Measurements from ENCODE around the gene PAPSS2.

The PAPSS2 gene

GRCh38 chr10:87713707-87714106, 54.0 kb downstream of the PAPSS2 start:
- no peak for DNase-seq (ENCODE audit: low read depth in 1 of 2, low spot score in 1 of 2)
- TF ChIP-seq CTCF (IDR thresholded peaks at IDR 0.05; ENCODE audit: insufficient read depth, low read length), result no peak
- TF ChIP-seq REST (IDR thresholded peaks at IDR 0.05; ENCODE audit: insufficient replicate concordance, low read depth), result no peak
- no peak for TF ChIP-seq SPI1 (IDR thresholded peaks at IDR 0.05; ENCODE audit: borderline replicate concordance, low read depth)
- no peak for TF ChIP-seq GABPA (IDR thresholded peaks at IDR 0.05; ENCODE audit: low read depth)
- TF ChIP-seq POLR2AphosphoS5 (IDR thresholded peaks at IDR 0.05; ENCODE audit: low read depth), result no peak
- Histone ChIP-seq H3K4me3 (replicated peaks; ENCODE audit: insufficient read depth, low read length) (no peak overlapping the region), H3K27me3 (ENCODE audit: insufficient read depth, poor library complexity, severe bottlenecking) (no peaks in the 10 kb centered on the region), H3K27ac (replicated peaks) (no peak overlapping the region)

GRCh38 chr10:87715552-87716347, 56.1 kb downstream of the PAPSS2 start:
- H3K27ac ChIP-seq (replicated peaks), result no peak overlapping the region
- DNase-seq (ENCODE audit: low read depth in 1 of 2, low spot score in 1 of 2), result no peak
- H3K27me3 ChIP-seq (ENCODE audit: insufficient read depth, poor library complexity, severe bottlenecking), result no peaks in the 10 kb centered on the region
- TF ChIP-seq GABPA (IDR thresholded peaks at IDR 0.05; ENCODE audit: low read depth) (no peak), CTCF (IDR thresholded peaks at IDR 0.05; ENCODE audit: insufficient read depth, low read length) (no peak), REST (IDR thresholded peaks at IDR 0.05; ENCODE audit: insufficient replicate concordance, low read depth) (no peak), SPI1 (IDR thresholded peaks at IDR 0.05; ENCODE audit: borderline replicate concordance, low read depth) (no peak), POLR2AphosphoS5 (IDR thresholded peaks at IDR 0.05; ENCODE audit: low read depth) (no peak)
- no peak overlapping the region for H3K4me3 ChIP-seq (replicated peaks; ENCODE audit: insufficient read depth, low read length)

GRCh38 chr10:87716348-87716670, 56.6 kb downstream of the PAPSS2 start:
- no peak for TF ChIP-seq POLR2AphosphoS5 (IDR thresholded peaks at IDR 0.05; ENCODE audit: low read depth)
- TF ChIP-seq SPI1 (IDR thresholded peaks at IDR 0.05; ENCODE audit: borderline replicate concordance, low read depth), result no peak
- TF ChIP-seq GABPA (IDR thresholded peaks at IDR 0.05; ENCODE audit: low read depth), result no peak
- no peak for TF ChIP-seq REST (IDR thresholded peaks at IDR 0.05; ENCODE audit: insufficient replicate concordance, low read depth)
- TF ChIP-seq CTCF (IDR thresholded peaks at IDR 0.05; ENCODE audit: insufficient read depth, low read length), result no peak
- H3K27me3 ChIP-seq (ENCODE audit: insufficient read depth, poor library complexity, severe bottlenecking), result no peaks in the 10 kb centered on the region
- DNase-seq (ENCODE audit: low read depth in 1 of 2, low spot score in 1 of 2), result no peak
- no peak overlapping the region for H3K4me3 ChIP-seq (replicated peaks; ENCODE audit: insufficient read depth, low read length)
- H3K27ac ChIP-seq (replicated peaks), result no peak overlapping the region

All from HL-60 (cell line).